Testis (tissue), 3 donors: ENCODE measurements around the gene ERI3. TPM values are rescaled to one million over a fixed set of nuclear protein-coding genes. Genes with fewer than 3 reads are reported as not detected.

Source experiments
- DNase-seq: peaks from one replicate; pipeline ENCODE4 v3.0.0-alpha.2; 2019
- H3K27ac ChIP-seq, 2 donors: fragments of 200-600 bp; sonication (generic); one replicate each; pipeline ENCODE4 v1.5.1; 2019
- H3K27me3 ChIP-seq: fragments of 200-600 bp; sonication (generic); one replicate; pipeline ENCODE4 v1.5.1; 2019
- H3K36me3 ChIP-seq: fragments of 200-600 bp; sonication (generic); one replicate; pipeline ENCODE4 v1.5.1; 2017; ENCODE audit warnings: low read depth; ENCODE audit errors: missing control alignments
- H3K4me1 ChIP-seq: fragments of 200-600 bp; sonication (generic); one replicate; pipeline ENCODE4 v1.5.1; 2019
- H3K4me3 ChIP-seq, 2 donors: fragments of 200-600 bp; sonication (generic); one replicate each; pipeline ENCODE4 v1.5.1; 2017 to 2019
- H3K9me3 ChIP-seq: fragments of 200-600 bp; sonication (generic); one replicate; pipeline ENCODE4 v1.5.1; 2017
- POLR2A ChIP-seq: fragments of 450-650 bp; IDR thresholded peaks from one replicate; pipeline ENCODE4 v1.6.1; 2017; ENCODE audit warnings: antibody characterized with exemption, mild to moderate bottlenecking, moderate library complexity
- WGBS, 2 donors: methylation state at CpG; one replicate each; pipeline ENCODE4 v1.1.5; 2018; 5-methylcytosine and 5-hydroxymethylcytosine counted together
- intact Hi-C: fragments of 100-400 bp; cut with DNase I; formaldehyde crosslinking; loops from one replicate; pipeline ENCODE4 v1.15.1; 2023; ENCODE audit warnings: low total_unique reads
- polyA plus RNA-seq: library from polyadenylated mRNA; stranded (reverse); fragments of 350-450 nt; fragmentation: Illumina TruSeq; extraction: RNeasy Lipid Tissue Mini Kit (QIAGEN cat#74804); gene quantifications from one replicate; pipeline ENCODE4 v1.2.3, GENCODE V29; 2014; ENCODE audit warnings: low read depth, low replicate concordance; ENCODE audit not compliant: insufficient read depth
- total RNA-seq, 2 donors: library from RNA; depleted of rRNA; stranded (reverse); fragments of >200 nt; gene quantifications; one replicate each; pipeline ENCODE4 v1.2.3, GENCODE V29; 2016
- TF ChIP-seq, protein P1 (sequence below), 3 experiments: fragments of 450-650 bp in 2 of 3; fragments of 200-600 bp in 1 of 3; sonication (generic) in 1 of 3; IDR thresholded peaks; one replicate each; pipeline ENCODE4 v1.5.1; 2016 to 2019; ENCODE audit warnings: antibody characterized with exemption in 3 of 3, mild to moderate bottlenecking in 2 of 3, moderate library complexity in 1 of 3

The ERI3 gene
- total and polyA plus RNA-seq, 3 donors from 2014 or later = 104 to 140 (median 109) TPM

DNA sequence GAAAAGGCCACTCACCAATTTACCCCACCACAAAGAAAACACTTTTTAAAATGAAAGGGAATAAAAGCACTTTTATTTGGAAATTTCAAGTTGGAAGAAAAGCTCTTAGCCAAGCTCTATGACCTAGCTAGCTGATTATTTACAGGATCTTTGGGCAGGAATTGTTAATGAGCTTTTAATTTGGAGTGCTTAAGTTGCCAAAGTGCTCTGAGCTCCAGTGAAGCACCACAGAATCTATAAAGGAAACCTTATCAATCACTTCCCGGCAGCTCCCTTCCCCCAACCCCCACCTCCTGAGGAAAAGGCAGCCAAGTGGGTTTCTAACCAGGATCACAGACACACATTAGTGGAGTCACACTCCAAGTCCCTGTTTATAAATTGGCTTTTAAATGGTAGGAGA is 1.5 kb downstream of the ERI3 start:
- DNase-seq = no peak
- 41 to 53% methylated on average over 1 of the region's 1 CpG for WGBS, 2 donors
- H3K4me1 ChIP-seq = peaks cover 12% of the 10 kb centered on the region
- no peaks in the 10 kb centered on the region for H3K9me3 ChIP-seq
- H3K36me3 ChIP-seq = no peaks in the 10 kb centered on the region
- no peak overlapping the region for H3K4me3 ChIP-seq
- no peak overlapping the region for H3K27ac ChIP-seq
- intact Hi-C loops = no loop called here
- H3K27me3 ChIP-seq = no peaks in the 10 kb centered on the region
- TF ChIP-seq POLR2A = no peak
- TF ChIP-seq, protein P1, sequence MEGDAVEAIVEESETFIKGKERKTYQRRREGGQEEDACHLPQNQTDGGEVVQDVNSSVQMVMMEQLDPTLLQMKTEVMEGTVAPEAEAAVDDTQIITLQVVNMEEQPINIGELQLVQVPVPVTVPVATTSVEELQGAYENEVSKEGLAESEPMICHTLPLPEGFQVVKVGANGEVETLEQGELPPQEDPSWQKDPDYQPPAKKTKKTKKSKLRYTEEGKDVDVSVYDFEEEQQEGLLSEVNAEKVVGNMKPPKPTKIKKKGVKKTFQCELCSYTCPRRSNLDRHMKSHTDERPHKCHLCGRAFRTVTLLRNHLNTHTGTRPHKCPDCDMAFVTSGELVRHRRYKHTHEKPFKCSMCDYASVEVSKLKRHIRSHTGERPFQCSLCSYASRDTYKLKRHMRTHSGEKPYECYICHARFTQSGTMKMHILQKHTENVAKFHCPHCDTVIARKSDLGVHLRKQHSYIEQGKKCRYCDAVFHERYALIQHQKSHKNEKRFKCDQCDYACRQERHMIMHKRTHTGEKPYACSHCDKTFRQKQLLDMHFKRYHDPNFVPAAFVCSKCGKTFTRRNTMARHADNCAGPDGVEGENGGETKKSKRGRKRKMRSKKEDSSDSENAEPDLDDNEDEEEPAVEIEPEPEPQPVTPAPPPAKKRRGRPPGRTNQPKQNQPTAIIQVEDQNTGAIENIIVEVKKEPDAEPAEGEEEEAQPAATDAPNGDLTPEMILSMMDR (IDR thresholded peaks at IDR 0.05) = no peak

DNA sequence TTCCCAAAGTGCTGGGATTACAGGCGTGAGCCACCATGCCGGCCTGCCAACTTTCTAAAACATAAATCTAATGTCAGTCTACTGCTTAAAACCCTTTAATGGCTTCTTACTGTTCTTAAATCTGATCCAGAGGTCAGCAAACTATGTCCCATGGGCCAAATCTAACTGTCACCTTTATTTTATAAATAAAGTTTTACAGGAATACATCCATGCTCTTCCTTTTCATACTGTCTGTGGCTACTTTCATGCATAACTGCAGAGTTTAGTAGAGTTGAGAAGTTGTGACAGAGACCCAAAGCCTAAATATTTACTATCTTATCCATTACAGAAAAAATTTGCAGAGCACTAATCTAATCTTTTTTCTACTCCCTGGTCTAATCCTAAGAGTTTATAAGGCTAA is 3.8 kb downstream of the ERI3 start:
- 84 to 96% methylated on average over 2 of the region's 2 CpGs for WGBS, 2 donors
- TF ChIP-seq, protein P1 (IDR thresholded peaks at IDR 0.05) = no peak
- TF ChIP-seq POLR2A = no peak
- intact Hi-C loops = no loop called here

DNA sequence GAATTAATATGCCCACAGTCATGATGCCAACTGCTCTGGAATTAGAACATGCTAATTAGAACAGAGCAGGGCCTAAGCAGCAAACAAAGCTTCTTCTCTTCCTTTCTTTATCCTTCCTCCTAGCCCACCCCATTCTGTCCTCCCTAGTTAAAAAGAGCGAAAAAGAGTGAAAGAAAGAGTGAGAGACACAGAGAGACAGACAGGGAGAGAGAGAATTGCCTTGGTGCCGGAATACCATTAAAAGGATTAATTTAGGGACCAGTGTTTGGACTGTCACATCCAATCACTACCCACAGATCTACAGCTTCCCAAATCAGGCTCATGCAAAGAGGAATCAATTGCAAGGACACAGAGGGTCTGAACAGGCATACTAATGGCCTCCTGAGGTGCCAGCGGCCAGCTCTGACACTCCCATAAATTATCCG is 7.0 kb downstream of the ERI3 start:
- no peak for DNase-seq
- TF ChIP-seq, protein P1 (IDR thresholded peaks at IDR 0.05) = no peak
- TF ChIP-seq POLR2A = no peak
- Histone ChIP-seq H3K27me3 (no peaks in the 10 kb centered on the region), H3K4me3 (no peak overlapping the region), H3K4me1 (peaks cover 22% of the 10 kb centered on the region), H3K36me3 (no peaks in the 10 kb centered on the region), H3K27ac (no peak overlapping the region), H3K9me3 (no peaks in the 10 kb centered on the region)
- intact Hi-C loops = no loop called here
- 81 to 90% methylated on average over 4 of the region's 4 CpGs for WGBS, 2 donors

More for the DNA sequence above, 3.8 kb downstream of the ERI3 start:
- Histone ChIP-seq H3K36me3 (no peaks in the 10 kb centered on the region), H3K4me1 (peaks cover 34% of the 10 kb centered on the region), H3K9me3 (no peaks in the 10 kb centered on the region), H3K27ac (no peak overlapping the region), H3K4me3 (no peak overlapping the region), H3K27me3 (no peaks in the 10 kb centered on the region)
- no peak for DNase-seq

DNA sequence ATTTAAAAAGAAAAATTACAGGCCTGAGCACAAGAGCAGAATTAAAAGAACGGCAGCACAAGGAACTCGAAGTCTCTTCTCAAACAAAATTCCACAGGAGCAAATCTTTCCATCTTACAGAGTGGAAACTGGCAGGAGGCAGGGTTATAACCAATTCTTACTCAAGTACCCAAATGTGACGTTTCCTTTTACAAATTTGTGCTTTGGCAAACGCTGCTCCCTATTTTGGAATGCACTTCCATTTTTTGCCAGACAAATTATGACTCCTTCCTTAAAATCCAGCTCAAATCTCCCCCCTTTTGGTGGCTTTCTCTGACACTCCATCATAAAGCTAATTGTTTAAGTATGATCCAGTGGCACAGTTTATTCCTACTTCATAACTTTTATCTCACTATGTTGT is 7.8 kb downstream of the ERI3 start:
- TF ChIP-seq POLR2A = no peak
- TF ChIP-seq, protein P1 (IDR thresholded peaks at IDR 0.05) = no peak
- intact Hi-C loops = no loop called here
- H3K9me3 ChIP-seq = no peaks in the 10 kb centered on the region
- peaks cover 22% of the 10 kb centered on the region for H3K4me1 ChIP-seq
- H3K4me3 ChIP-seq = no peak overlapping the region
- no peak overlapping the region for H3K27ac ChIP-seq
- WGBS, 2 donors = 53% methylated on average over 4 of the region's 4 CpGs
- H3K27me3 ChIP-seq = no peaks in the 10 kb centered on the region
- no peak for DNase-seq
- no peaks in the 10 kb centered on the region for H3K36me3 ChIP-seq

GRCh38 chr1:44346878-44347277 is 8.2 kb downstream of the ERI3 start:
- intact Hi-C loops = no loop called here
- Histone ChIP-seq H3K9me3 (no peaks in the 10 kb centered on the region), H3K27ac (no peak overlapping the region), H3K4me3 (no peak overlapping the region), H3K4me1 (peaks cover 22% of the 10 kb centered on the region), H3K27me3 (no peaks in the 10 kb centered on the region), H3K36me3 (no peaks in the 10 kb centered on the region)
- TF ChIP-seq POLR2A = no peak
- TF ChIP-seq, protein P1 (IDR thresholded peaks at IDR 0.05) = no peak
- WGBS, 2 donors = 88 to 91% methylated on average over 6 of the region's 6 CpGs
- no peak for DNase-seq
